GM21367 (cell line): ENCODE results near the gene BCO2.

Source experiments
- ATAC-seq: cut with Tn5 transposase; IDR thresholded peaks from one replicate; pipeline ENCODE4 v1.9.1; 2021; ENCODE audit not compliant: unreplicated experiment

Gene BCO2

GRCh38 chr11:112247201-112247600 lies 71.9 kb downstream of the BCO2 start:
- no peak for ATAC-seq

- ATAC-seq, result no peak
Measured at GRCh38 chr11:112248201-112248600, 72.9 kb downstream of the BCO2 start.

- ATAC-seq, result no peak
Measured at GRCh38 chr11:112249871-112250610, 74.7 kb downstream of the BCO2 start.

GRCh38 chr11:112253605-112254242 lies 78.4 kb downstream of the BCO2 start:
- ATAC-seq, result no peak

GRCh38 chr11:112255067-112255720 lies 79.9 kb downstream of the BCO2 start:
- ATAC-seq, result no peak

GRCh38 chr11:112260490-112260889 lies 85.2 kb downstream of the BCO2 start, which contains the start of gene PLET1:
PLET1 (minus strand) TSS chr11:112260860; CDS start chr11:112260589, 271 bp downstream.
- no peak for ATAC-seq

GRCh38 chr11:112265659-112266409 lies 90.5 kb downstream of the BCO2 start:
- ATAC-seq, result no peak

- ATAC-seq, result no peak
Measured at GRCh38 chr11:112266410-112266778, 91.1 kb downstream of the BCO2 start.

- no peak for ATAC-seq
Measured at GRCh38 chr11:112267188-112267591, 91.9 kb downstream of the BCO2 start.

GRCh38 chr11:112268406-112268805 lies 93.1 kb downstream of the BCO2 start:
- ATAC-seq, result no peak
